Panc1 (cell line): ENCODE measurements around the gene KRTAP5-7. TPM values are rescaled to one million over a fixed set of nuclear protein-coding genes. Genes with fewer than 3 reads are reported as not detected.

ENCODE experiments used
- ATAC-seq: fragments of 200-7000 bp; cut with Tn5 transposase; 2 replicates; pipeline ENCODE4 v1.9.1; 2020; ENCODE audit warnings: mild to moderate bottlenecking, moderate library complexity
- BruUV-seq: library from RNA; stranded (reverse); fragments of 400-500 nt; replicated peaks from 2 replicates; lab custom pipeline; 2021; lab: Mats Ljungman, UMichigan
- CTCF ChIA-PET: fragments of 300-600 bp; sonication (Branson Sonifier 250); formaldehyde crosslinking; loops from one replicate; lab custom pipeline; 2022; ENCODE audit warnings: antibody characterized with exemption; lab: Charles Lee
- POLR2A ChIA-PET: fragments of 300-600 bp; sonication (Branson Sonifier 250); formaldehyde crosslinking; loops from one replicate; lab custom pipeline; 2022; ENCODE audit warnings: antibody characterized with exemption; lab: Charles Lee
- DNase-seq: peaks from one replicate; pipeline ENCODE4 v3.0.0-alpha.2; 2010; ENCODE audit warnings: low read depth, low spot score
- H3K27ac ChIP-seq: 2 replicates; pipeline ENCODE4 v1.5.1; 2011; ENCODE audit warnings: mild to moderate bottlenecking, low read length, inconsistent platforms
- H3K27me3 ChIP-seq: fragments of 200-500 bp; sonication (Bioruptor generic); 2 replicates; pipeline ENCODE4 v1.6.0; 2014; ENCODE audit warnings: low read length, inconsistent platforms; ENCODE audit not compliant: control insufficient read depth, insufficient read depth
- H3K36me3 ChIP-seq: fragments of 200-500 bp; sonication (Bioruptor generic); 2 replicates; pipeline ENCODE4 v1.5.1; 2014; ENCODE audit warnings: inconsistent platforms, mild to moderate bottlenecking, low read length, moderate library complexity; ENCODE audit not compliant: control insufficient read depth, insufficient read depth
- H3K4me1 ChIP-seq: 2 replicates; pipeline ENCODE4 v1.5.1; 2011; ENCODE audit warnings: inconsistent platforms, mild to moderate bottlenecking, low read length, moderate library complexity; ENCODE audit not compliant: control insufficient read depth, insufficient read depth
- H3K4me3 ChIP-seq, 2 experiments: 2 replicates each; pipeline ENCODE4 v1.5.1; 2011 to 2012; ENCODE audit warnings: low read depth in 2 of 2, low read length in 2 of 2, mild to moderate bottlenecking in 2 of 2, inconsistent platforms in 1 of 2, moderate library complexity in 1 of 2
- H3K9me3 ChIP-seq: fragments of 200-500 bp; sonication (Bioruptor generic); 2 replicates; pipeline ENCODE4 v1.5.1; 2014; ENCODE audit warnings: low read depth, mild to moderate bottlenecking, inconsistent platforms, low read length, moderate library complexity; ENCODE audit not compliant: control insufficient read depth, insufficient read depth
- CTCF ChIP-seq: fragments of 450-650 bp; IDR thresholded peaks from 2 replicates; pipeline ENCODE4 v1.5.1; 2017; ENCODE audit warnings: mild to moderate bottlenecking
- POLR2AphosphoS5 ChIP-seq: IDR thresholded peaks from 2 replicates; pipeline ENCODE4 v1.6.1; 2012; ENCODE audit warnings: mild to moderate bottlenecking, low read depth, low read length, moderate library complexity
- REST ChIP-seq, 2 experiments: IDR thresholded peaks; 2 replicates each; pipeline ENCODE4 v1.6.1; 2011 to 2012; ENCODE audit warnings: low read depth in 2 of 2, control low read depth in 1 of 2, low read length in 1 of 2, mild to moderate bottlenecking in 1 of 2, moderate library complexity in 1 of 2; ENCODE audit not compliant: insufficient read depth in 1 of 2
- SIN3A ChIP-seq: IDR thresholded peaks from 2 replicates; pipeline ENCODE4 v1.6.1; 2012; ENCODE audit warnings: low read depth, mild to moderate bottlenecking, low read length, moderate library complexity, borderline replicate concordance; ENCODE audit not compliant: insufficient read depth
- TCF7L2 ChIP-seq: IDR thresholded peaks from 2 replicates; pipeline ENCODE4 v1.6.1; 2011; ENCODE audit warnings: mild to moderate bottlenecking, low read depth, low read length, inconsistent platforms
- in situ Hi-C: cut with HindIII; loops from 2 replicates; pipeline ENCODE4 v1.10.0; 2016; ENCODE audit warnings: low sequenced_read_pairs, low pct_unique_long_range_greater_than_20kb
- intact Hi-C: fragments of 100-400 bp; cut with micrococcal nuclease; formaldehyde crosslinking; loops from one replicate; pipeline ENCODE4 v1.10.0; 2022; ENCODE audit not compliant: unreplicated experiment
- total RNA-seq: library from RNA; stranded (reverse); gene quantifications from one replicate; pipeline ENCODE4 v1.2.1, GENCODE V29; 2021; ENCODE audit not compliant: unreplicated experiment

Gene KRTAP5-7
- total RNA-seq, 1 experiment from 2014 or later = not detected

GRCh38 chr11:71505781-71506180 is 21.3 kb upstream of the KRTAP5-7 start:
- Histone ChIP-seq H3K4me3 (no peak overlapping the region), H3K36me3 (no peaks in the 10 kb centered on the region), H3K27me3 (no peaks in the 10 kb centered on the region), H3K27ac (no peak overlapping the region), H3K9me3 (no peaks in the 10 kb centered on the region), H3K4me1 (no peaks in the 10 kb centered on the region)
- intact Hi-C loops (no loop called here), in situ Hi-C loops (no loop called here)
- DNase-seq (no peak), ATAC-seq (no peak)
- no TSS peak for BruUV-seq
- TF ChIP-seq TCF7L2 (no peak), CTCF (no peak), REST (IDR thresholded peaks at IDR 0.05; ENCODE audit: insufficient read depth in 1 of 2, low read depth in 2 of 2, low read length in 1 of 2) (no peak), POLR2AphosphoS5 (no peak), SIN3A (no peak)
- ChIA-PET CTCF (no interaction called here), POLR2A (no interaction called here)

GRCh38 chr11:71507102-71507501 is 20.0 kb upstream of the KRTAP5-7 start:
- ChIA-PET POLR2A (no interaction called here), CTCF (no interaction called here)
- intact Hi-C loops = no loop called here

More at GRCh38 chr11:71507102-71507501, 20.0 kb upstream of the KRTAP5-7 start:
- in situ Hi-C loops = no loop called here
- Histone ChIP-seq H3K36me3 (no peaks in the 10 kb centered on the region), H3K4me1 (no peaks in the 10 kb centered on the region), H3K4me3 (no peak overlapping the region), H3K27me3 (no peaks in the 10 kb centered on the region), H3K27ac (no peak overlapping the region), H3K9me3 (no peaks in the 10 kb centered on the region)
- TF ChIP-seq TCF7L2 (no peak), CTCF (no peak), REST (IDR thresholded peaks at IDR 0.05; ENCODE audit: insufficient read depth in 1 of 2, low read depth in 2 of 2, low read length in 1 of 2) (no peak), POLR2AphosphoS5 (no peak), SIN3A (no peak)
- DNase-seq (no peak), ATAC-seq (no peak)
- BruUV-seq = no TSS peak
